ENCODE data around the gene BUB1B.

The BUB1B gene

GRCh38 chr15:40198355-40199085, 37.7 kb downstream of the BUB1B start:
- no peaks in the 10 kb centered on the region; the same call in 1 of the 2 replicates for H4K20me1 ChIP-seq (ENCODE audit: insufficient read depth)
- H3K27me3 ChIP-seq (ENCODE audit: insufficient read depth, low read depth): no peaks in the 10 kb centered on the region
- H3K4me2 ChIP-seq: no peak overlapping the region
- H3K4me1 ChIP-seq (ENCODE audit: low read depth, poor library complexity, severe bottlenecking): peaks cover 19% of the 10 kb centered on the region
- H2AFZ ChIP-seq (ENCODE audit: low read depth): no peak overlapping the region
- H3K79me2 ChIP-seq (ENCODE audit: insufficient read depth, low read depth): peaks cover 29% of the 10 kb centered on the region; the same call in 1 of the 2 replicates
- H3K4me3 ChIP-seq (IDR thresholded peaks at IDR 0.05; ENCODE audit: insufficient read depth, low read depth, low read length): no peak overlapping the region
- peaks cover 33% of the 10 kb centered on the region; the same call in 1 of the 2 replicates for H3K36me3 ChIP-seq (ENCODE audit: insufficient read depth)
- H3K9ac ChIP-seq: no peak overlapping the region
- TF ChIP-seq CTCF (conservative IDR thresholded peaks at IDR 0.05; ENCODE audit: low read depth, low read length): no peak
- no peak overlapping the region for H3K27ac ChIP-seq

- Histone ChIP-seq H3K27me3 (ENCODE audit: insufficient read depth, low read depth) (no peaks in the 10 kb centered on the region), H3K9ac (no peak overlapping the region), H3K4me2 (no peak overlapping the region), H2AFZ (ENCODE audit: low read depth) (no peak overlapping the region), H3K36me3 (ENCODE audit: insufficient read depth) (peaks cover 28% of the 10 kb centered on the region; the same call in 1 of the 2 replicates), H3K27ac (no peak overlapping the region), H3K4me3 (IDR thresholded peaks at IDR 0.05; ENCODE audit: insufficient read depth, low read depth, low read length) (no peak overlapping the region), H4K20me1 (ENCODE audit: insufficient read depth) (no peaks in the 10 kb centered on the region), H3K4me1 (ENCODE audit: low read depth, poor library complexity, severe bottlenecking) (peaks cover 14% of the 10 kb centered on the region), H3K79me2 (ENCODE audit: insufficient read depth, low read depth) (no peaks in the 10 kb centered on the region; the same call in 1 of the 2 replicates)
- no peak for TF ChIP-seq CTCF (conservative IDR thresholded peaks at IDR 0.05; ENCODE audit: low read depth, low read length)
Measured at GRCh38 chr15:40204100-40204499, 43.2 kb downstream of the BUB1B start.

GRCh38 chr15:40217166-40217824, 56.4 kb downstream of the BUB1B start:
- H4K20me1 ChIP-seq (ENCODE audit: insufficient read depth): no peaks in the 10 kb centered on the region
- no peak overlapping the region for H3K9ac ChIP-seq
- peaks cover 13% of the 10 kb centered on the region for H3K36me3 ChIP-seq (ENCODE audit: insufficient read depth)
- peaks cover 4% of the 10 kb centered on the region for H3K4me1 ChIP-seq (ENCODE audit: low read depth, poor library complexity, severe bottlenecking)
- H3K79me2 ChIP-seq (ENCODE audit: insufficient read depth, low read depth): no peaks in the 10 kb centered on the region
- H2AFZ ChIP-seq (ENCODE audit: low read depth): no peak overlapping the region
- no peak overlapping the region for H3K4me2 ChIP-seq
- TF ChIP-seq CTCF (conservative IDR thresholded peaks at IDR 0.05; ENCODE audit: low read depth, low read length): peak; percentile 87
- no peaks in the 10 kb centered on the region for H3K27me3 ChIP-seq (ENCODE audit: insufficient read depth, low read depth)
- no peak overlapping the region for H3K4me3 ChIP-seq (IDR thresholded peaks at IDR 0.05; ENCODE audit: insufficient read depth, low read depth, low read length)
- no peak overlapping the region for H3K27ac ChIP-seq

GRCh38 chr15:40219801-40220200, 58.9 kb downstream of the BUB1B start:
- Histone ChIP-seq H3K27me3 (ENCODE audit: insufficient read depth, low read depth) (no peaks in the 10 kb centered on the region), H3K4me2 (no peak overlapping the region), H3K4me3 (IDR thresholded peaks at IDR 0.05; ENCODE audit: insufficient read depth, low read depth, low read length) (no peak overlapping the region), H4K20me1 (ENCODE audit: insufficient read depth) (no peaks in the 10 kb centered on the region), H2AFZ (ENCODE audit: low read depth) (no peak overlapping the region), H3K79me2 (ENCODE audit: insufficient read depth, low read depth) (no peaks in the 10 kb centered on the region), H3K36me3 (ENCODE audit: insufficient read depth) (peaks cover 9% of the 10 kb centered on the region), H3K4me1 (ENCODE audit: low read depth, poor library complexity, severe bottlenecking) (peaks cover 4% of the 10 kb centered on the region), H3K27ac (no peak overlapping the region), H3K9ac (no peak overlapping the region)
- TF ChIP-seq CTCF (conservative IDR thresholded peaks at IDR 0.05; ENCODE audit: low read depth, low read length): no peak

Data from KMS-11 (cell line).